Loucy (cell line): ENCODE measurements around the gene FOXQ1.

ENCODE experiments used
- H2AFZ ChIP-seq: fragments of 200-600 bp; sonication (generic); 2 replicates; pipeline ENCODE4 v1.6.0; 2016; ENCODE audit warnings: antibody characterized with exemption, mild to moderate bottlenecking, low read length, moderate library complexity
- H3F3A ChIP-seq: fragments of 200-600 bp; 2 replicates; pipeline ENCODE4 v1.6.0; 2016; ENCODE audit warnings: antibody characterized with exemption, low read depth, mild to moderate bottlenecking
- H3K27me3 ChIP-seq: fragments of 200-600 bp; sonication (generic); 2 replicates; pipeline ENCODE4 v1.6.1; 2014; ENCODE audit warnings: low read length, mild to moderate bottlenecking; ENCODE audit not compliant: insufficient read depth, poor library complexity, severe bottlenecking
- H3K36me3 ChIP-seq: fragments of 200-600 bp; sonication (generic); 2 replicates; pipeline ENCODE4 v1.6.1; 2016; ENCODE audit warnings: low read length; ENCODE audit not compliant: insufficient read depth
- H3K4me1 ChIP-seq: fragments of 200-600 bp; sonication (generic); 2 replicates; pipeline ENCODE4 v1.5.1; 2014; ENCODE audit warnings: low read length, mild to moderate bottlenecking; ENCODE audit not compliant: insufficient read depth, poor library complexity, severe bottlenecking
- H3K4me2 ChIP-seq: fragments of 200-600 bp; sonication (generic); 2 replicates; pipeline ENCODE4 v1.6.0; 2014; ENCODE audit warnings: antibody characterized with exemption, low read length, low read depth, mild to moderate bottlenecking; ENCODE audit not compliant: poor library complexity, severe bottlenecking
- H3K4me3 ChIP-seq: fragments of 200-600 bp; sonication (generic); 2 replicates; pipeline ENCODE4 v1.5.1; 2014; ENCODE audit warnings: low read length, mild to moderate bottlenecking, mixed read lengths; ENCODE audit not compliant: poor library complexity, severe bottlenecking
- H3K79me2 ChIP-seq: fragments of 200-600 bp; sonication (generic); 2 replicates; pipeline ENCODE4 v1.6.1; 2014; ENCODE audit warnings: low read length; ENCODE audit not compliant: insufficient read depth
- H3K9ac ChIP-seq: fragments of 200-600 bp; sonication (generic); 2 replicates; pipeline ENCODE4 v1.6.0; 2014; ENCODE audit warnings: mild to moderate bottlenecking, low read depth, low read length, moderate library complexity; ENCODE audit not compliant: poor library complexity, severe bottlenecking
- H3K9me2 ChIP-seq: fragments of 200-600 bp; sonication (generic); replicated peaks from 2 replicates; pipeline ENCODE4 v1.6.1; 2016; ENCODE audit warnings: low read depth, low read length, mixed read lengths
- H3K9me3 ChIP-seq: fragments of 200-600 bp; sonication (generic); 2 replicates; pipeline ENCODE4 v1.6.1; 2014; ENCODE audit warnings: mild to moderate bottlenecking, antibody characterized with exemption, low read length, low read depth; ENCODE audit not compliant: insufficient read depth
- H4K20me1 ChIP-seq: fragments of 200-600 bp; sonication (generic); 2 replicates; pipeline ENCODE4 v1.6.0; 2014; ENCODE audit warnings: antibody characterized with exemption, low read length, mild to moderate bottlenecking; ENCODE audit not compliant: insufficient read depth, poor library complexity, severe bottlenecking
- EZH2phosphoT487 ChIP-seq: fragments of 200-600 bp; IDR thresholded peaks from 2 replicates; pipeline ENCODE4 v1.6.1; 2018; ENCODE audit warnings: antibody characterized with exemption, mild to moderate bottlenecking, moderate library complexity, borderline replicate concordance
- TF ChIP-seq, protein P1 (sequence below): fragments of 200-600 bp; sonication (generic); conservative IDR thresholded peaks from 2 replicates; pipeline ENCODE4 v1.5.1; 2014; ENCODE audit warnings: mild to moderate bottlenecking, antibody characterized with exemption, low read length

The FOXQ1 gene

DNA sequence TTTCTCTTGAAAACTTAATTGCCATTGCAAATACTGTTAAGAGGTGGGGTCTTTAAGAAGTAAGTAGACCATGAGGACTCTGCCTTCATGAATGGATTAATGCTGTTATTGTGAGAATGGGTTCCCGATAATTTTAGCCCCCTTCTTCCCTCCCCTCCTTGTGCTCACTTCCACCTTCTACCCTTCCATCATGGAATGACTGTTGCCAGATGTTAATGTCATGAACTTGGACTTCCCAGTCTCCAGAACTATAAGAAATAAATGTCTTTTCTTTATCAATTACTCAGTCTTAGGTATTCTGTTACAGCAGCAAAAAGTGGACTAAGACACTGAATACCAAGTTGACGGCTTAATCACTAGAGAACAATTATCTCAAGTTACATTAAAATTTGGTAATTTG lies 5.8 kb upstream of the FOXQ1 start:
- H3K4me1 ChIP-seq, result no peaks in the 10 kb centered on the region

DNA sequence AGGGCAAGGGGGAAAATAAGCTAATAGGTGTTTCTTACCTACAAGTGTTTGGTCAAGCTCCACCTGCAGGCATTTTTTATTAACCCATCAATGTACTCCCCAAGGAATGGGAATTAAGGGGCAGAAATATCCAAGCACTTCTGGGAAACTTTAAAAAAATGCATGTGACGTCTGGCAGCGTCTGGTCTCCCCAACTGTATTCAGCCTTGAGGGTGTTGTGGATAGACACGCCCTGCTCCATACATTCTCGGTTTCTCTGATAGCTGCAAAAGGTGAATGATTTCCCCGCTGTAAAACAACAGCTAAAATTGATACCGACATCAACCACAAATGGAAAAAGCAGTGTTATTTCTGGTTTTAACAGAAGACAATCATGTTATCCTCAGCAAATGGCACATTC lies 2.5 kb upstream of the FOXQ1 start:
- Histone ChIP-seq H3K4me2 (no peak overlapping the region), H3K9me3 (no peaks in the 10 kb centered on the region), H3K27me3 (no peaks in the 10 kb centered on the region), H3K9me2 (no peaks in the 10 kb centered on the region), H3K9ac (no peak overlapping the region), H3K36me3 (no peaks in the 10 kb centered on the region), H2AFZ (no peak overlapping the region), H3K4me3 (no peak overlapping the region), H3F3A (no peaks in the 10 kb centered on the region), H3K4me1 (no peaks in the 10 kb centered on the region), H3K79me2 (no peaks in the 10 kb centered on the region), H4K20me1 (no peaks in the 10 kb centered on the region)
- TF ChIP-seq, protein P1, sequence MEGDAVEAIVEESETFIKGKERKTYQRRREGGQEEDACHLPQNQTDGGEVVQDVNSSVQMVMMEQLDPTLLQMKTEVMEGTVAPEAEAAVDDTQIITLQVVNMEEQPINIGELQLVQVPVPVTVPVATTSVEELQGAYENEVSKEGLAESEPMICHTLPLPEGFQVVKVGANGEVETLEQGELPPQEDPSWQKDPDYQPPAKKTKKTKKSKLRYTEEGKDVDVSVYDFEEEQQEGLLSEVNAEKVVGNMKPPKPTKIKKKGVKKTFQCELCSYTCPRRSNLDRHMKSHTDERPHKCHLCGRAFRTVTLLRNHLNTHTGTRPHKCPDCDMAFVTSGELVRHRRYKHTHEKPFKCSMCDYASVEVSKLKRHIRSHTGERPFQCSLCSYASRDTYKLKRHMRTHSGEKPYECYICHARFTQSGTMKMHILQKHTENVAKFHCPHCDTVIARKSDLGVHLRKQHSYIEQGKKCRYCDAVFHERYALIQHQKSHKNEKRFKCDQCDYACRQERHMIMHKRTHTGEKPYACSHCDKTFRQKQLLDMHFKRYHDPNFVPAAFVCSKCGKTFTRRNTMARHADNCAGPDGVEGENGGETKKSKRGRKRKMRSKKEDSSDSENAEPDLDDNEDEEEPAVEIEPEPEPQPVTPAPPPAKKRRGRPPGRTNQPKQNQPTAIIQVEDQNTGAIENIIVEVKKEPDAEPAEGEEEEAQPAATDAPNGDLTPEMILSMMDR, result no peak
- TF ChIP-seq EZH2phosphoT487, result no peak

More for the DNA sequence above, 5.8 kb upstream of the FOXQ1 start:
- H2AFZ ChIP-seq, result no peak overlapping the region
- H3K9ac ChIP-seq, result no peak overlapping the region
- no peaks in the 10 kb centered on the region for H3K9me2 ChIP-seq
- no peak overlapping the region for H3K4me2 ChIP-seq
- no peaks in the 10 kb centered on the region for H4K20me1 ChIP-seq
- H3K4me3 ChIP-seq, result no peak overlapping the region
- no peaks in the 10 kb centered on the region for H3K79me2 ChIP-seq
- no peaks in the 10 kb centered on the region for H3K36me3 ChIP-seq
- no peaks in the 10 kb centered on the region for H3K9me3 ChIP-seq
- H3F3A ChIP-seq, result no peaks in the 10 kb centered on the region
- H3K27me3 ChIP-seq, result no peaks in the 10 kb centered on the region
- TF ChIP-seq, protein P1, result no peak
- TF ChIP-seq EZH2phosphoT487, result no peak

DNA sequence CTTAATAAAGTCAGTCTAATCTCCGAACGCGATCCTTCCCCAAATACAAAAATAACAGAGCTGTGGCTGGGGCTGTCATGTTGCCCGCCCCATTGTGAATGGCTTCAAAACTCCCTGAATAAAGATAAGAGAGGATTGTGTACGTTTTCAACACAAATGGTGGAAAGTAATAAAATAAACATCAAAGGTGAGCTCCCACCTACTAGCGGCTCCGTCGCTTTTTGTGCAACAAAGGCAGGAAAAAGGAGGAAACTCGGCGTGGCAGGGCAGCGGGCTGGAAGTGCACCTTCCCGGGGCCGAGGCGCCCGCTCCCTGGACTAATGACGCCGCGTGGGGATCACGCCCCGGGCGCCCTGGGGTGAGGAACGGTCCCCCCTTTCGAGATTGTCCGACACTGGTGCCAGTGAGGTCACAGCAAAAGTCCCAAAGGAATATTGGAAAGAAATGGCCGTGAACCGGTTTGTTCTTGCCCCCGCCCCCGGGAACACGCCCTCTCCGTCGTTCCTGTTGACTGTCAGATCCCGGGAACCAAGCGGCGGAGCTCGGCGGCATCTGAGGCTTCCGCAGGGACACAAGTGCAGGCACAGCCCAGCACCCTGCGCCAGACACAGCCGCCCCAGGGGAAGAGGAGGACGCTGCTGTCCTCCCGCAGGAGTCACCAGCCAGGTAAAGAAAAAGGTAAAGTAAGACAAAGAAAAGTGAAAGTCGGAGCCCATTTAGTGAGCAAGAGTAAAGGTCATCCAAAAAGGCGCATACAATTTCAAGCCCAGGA lies 1.1 kb upstream of the FOXQ1 start:
- Histone ChIP-seq H3F3A (no peaks in the 10 kb centered on the region), H3K4me3 (no peak overlapping the region), H2AFZ (no peak overlapping the region), H3K9me3 (no peaks in the 10 kb centered on the region), H3K9ac (no peak overlapping the region), H3K9me2 (no peaks in the 10 kb centered on the region), H3K4me2 (no peak overlapping the region), H3K79me2 (no peaks in the 10 kb centered on the region), H4K20me1 (no peaks in the 10 kb centered on the region), H3K4me1 (no peaks in the 10 kb centered on the region), H3K27me3 (no peaks in the 10 kb centered on the region), H3K36me3 (no peaks in the 10 kb centered on the region)
- TF ChIP-seq EZH2phosphoT487, result no peak
- TF ChIP-seq, protein P1, result no peak
